K562 (cell line): ENCODE results near the gene PDHB. TPM values are rescaled to one million over a fixed set of nuclear protein-coding genes. Genes with fewer than 3 reads are reported as not detected.

Source experiments
- CEBPG ChIP-seq, 3 experiments: fragments of 200-800 bp in 1 of 3; sonication (Bioruptor generic) in 1 of 3; sonication (generic) in 1 of 3; formaldehyde crosslinking in 1 of 3; IDR thresholded peaks in 2 of 3; conservative IDR thresholded peaks in 1 of 3; 2 replicates each; pipeline versions ENCODE4 v1.6.1 to v1.8.0; 2016 to 2022; ENCODE audit warnings: missing compliant biosample characterization in 2 of 3, missing genetic modification characterization in 2 of 3, mild to moderate bottlenecking in 1 of 3, missing genetic modification reagents in 1 of 3
- GATA2 ChIP-seq: sonication (generic); formaldehyde crosslinking; IDR thresholded peaks from 2 replicates; pipeline ENCODE4 v1.4.0; 2020; ENCODE audit warnings: mild to moderate bottlenecking, missing genetic modification reagents
- HMGN3 ChIP-seq: IDR thresholded peaks from 2 replicates; pipeline ENCODE4 v1.6.1; 2011; ENCODE audit warnings: borderline replicate concordance, low read depth, mild to moderate bottlenecking, mixed read lengths, low read length; ENCODE audit not compliant: insufficient read length; ENCODE audit errors: extremely low read depth
- NFRKB ChIP-seq: fragments of 450-650 bp; IDR thresholded peaks from 2 replicates; pipeline ENCODE4 v1.6.1; 2016; ENCODE audit warnings: low read depth
- ZFX ChIP-seq: sonication (generic); formaldehyde crosslinking; IDR thresholded peaks from 2 replicates; pipeline ENCODE4 v1.8.0; 2022; ENCODE audit warnings: mild to moderate bottlenecking, missing genetic modification reagents, moderate library complexity
- ZNF134 ChIP-seq: fragments of 250-450 bp; sonication (Bioruptor Pico); conservative IDR thresholded peaks from 2 replicates; pipeline ENCODE4 v1.4.0; 2020
- polyA plus RNA-seq, 8 experiments: library from polyadenylated mRNA; depleted of rRNA in 4 of 8; stranded (reverse) in 5 of 8; unstranded in 3 of 8; fragments of >200 nt; fragmentation: Nextera tagmentation in 2 of 8; fragmentation: Illumina TruSeq in 1 of 8; extraction: Ambion mirVana in 2 of 8; extraction: Trizol in 1 of 8; gene quantifications; 2 replicates each; pipeline versions ENCODE4 v1.2.1 to v1.2.3, GENCODE V29; 2011 to 2014; ENCODE audit warnings: inconsistent platforms in 1 of 8, missing spikeins in 1 of 8
- total RNA-seq, 7 experiments: library from RNA; depleted of rRNA in 6 of 7; stranded (reverse); fragments of >200 nt in 6 of 7; fragmentation: Illumina TruSeq in 2 of 7; extraction: Trizol in 2 of 7; gene quantifications; 2 replicates each; pipeline versions ENCODE4 v1.2.1 to v1.2.3, GENCODE V29; 2011 to 2021; ENCODE audit warnings: low replicate concordance in 1 of 7
- TF ChIP-seq, protein P1 (sequence below): sonication (generic); formaldehyde crosslinking; IDR thresholded peaks from 2 replicates; pipeline ENCODE4 v1.9.0; 2022; ENCODE audit warnings: mild to moderate bottlenecking, missing genetic modification reagents
- TF ChIP-seq, protein P2 (sequence below): sonication (generic); formaldehyde crosslinking; IDR thresholded peaks from 2 replicates; pipeline ENCODE4 v1.4.0; 2020; ENCODE audit warnings: mild to moderate bottlenecking, missing genetic modification reagents

PDHB gene
- total and polyA plus RNA-seq, 9 of the 15 experiments (the other 6 are each of a cell fraction or from before 2014, with no cell fraction given) = 51.2 to 178 (median 85.2) TPM

DNA sequence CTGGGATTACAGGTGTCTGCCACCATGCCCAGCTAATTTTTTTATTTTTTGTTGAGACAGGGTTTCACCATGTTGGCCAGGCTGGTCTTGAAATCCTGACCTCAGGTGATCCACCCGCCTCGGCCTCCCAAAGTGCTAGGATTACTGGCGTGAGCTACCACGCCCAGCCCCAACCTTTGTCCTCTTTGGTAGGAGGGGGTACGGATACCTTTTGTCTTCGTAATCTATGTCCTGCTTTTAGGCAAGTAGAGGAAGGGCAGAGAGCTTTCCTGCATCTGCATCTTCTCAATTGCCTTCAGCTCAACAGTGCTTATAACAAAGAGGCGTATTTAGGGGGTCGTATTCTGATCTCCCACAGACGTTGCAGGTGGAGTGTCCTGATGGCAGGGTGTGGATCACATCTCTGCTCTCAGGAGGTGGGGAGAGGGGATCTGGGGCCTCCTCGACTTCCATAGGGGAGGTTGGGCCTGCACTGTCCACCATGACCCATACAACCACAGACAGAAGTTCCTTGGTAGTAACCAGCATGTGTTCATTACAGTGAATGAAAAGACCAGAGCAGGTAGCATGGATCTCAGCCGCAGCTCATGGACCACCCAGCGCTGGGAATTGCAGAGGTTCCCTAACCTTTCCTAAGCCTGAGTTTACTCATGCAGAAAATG lies 36.9 kb upstream of the PDHB start (continued):
- TF ChIP-seq CEBPG (CRISPR knock-in tag; IDR thresholded peaks at IDR 0.05) (no peak), CEBPG (tag; conservative IDR thresholded peaks at IDR 0.05 in 1 of 2, IDR thresholded peaks at IDR 0.05 in 1 of 2) (no peak), ZNF134 (CRISPR knock-in tag) (no peak), ZFX (CRISPR knock-in tag) (no peak), NFRKB (no peak), HMGN3 (no peak), GATA2 (CRISPR knock-in tag) (no peak)
- TF ChIP-seq, protein P1, sequence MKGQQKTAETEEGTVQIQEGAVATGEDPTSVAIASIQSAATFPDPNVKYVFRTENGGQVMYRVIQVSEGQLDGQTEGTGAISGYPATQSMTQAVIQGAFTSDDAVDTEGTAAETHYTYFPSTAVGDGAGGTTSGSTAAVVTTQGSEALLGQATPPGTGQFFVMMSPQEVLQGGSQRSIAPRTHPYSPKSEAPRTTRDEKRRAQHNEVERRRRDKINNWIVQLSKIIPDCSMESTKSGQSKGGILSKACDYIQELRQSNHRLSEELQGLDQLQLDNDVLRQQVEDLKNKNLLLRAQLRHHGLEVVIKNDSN = no peak
- TF ChIP-seq, protein P2, sequence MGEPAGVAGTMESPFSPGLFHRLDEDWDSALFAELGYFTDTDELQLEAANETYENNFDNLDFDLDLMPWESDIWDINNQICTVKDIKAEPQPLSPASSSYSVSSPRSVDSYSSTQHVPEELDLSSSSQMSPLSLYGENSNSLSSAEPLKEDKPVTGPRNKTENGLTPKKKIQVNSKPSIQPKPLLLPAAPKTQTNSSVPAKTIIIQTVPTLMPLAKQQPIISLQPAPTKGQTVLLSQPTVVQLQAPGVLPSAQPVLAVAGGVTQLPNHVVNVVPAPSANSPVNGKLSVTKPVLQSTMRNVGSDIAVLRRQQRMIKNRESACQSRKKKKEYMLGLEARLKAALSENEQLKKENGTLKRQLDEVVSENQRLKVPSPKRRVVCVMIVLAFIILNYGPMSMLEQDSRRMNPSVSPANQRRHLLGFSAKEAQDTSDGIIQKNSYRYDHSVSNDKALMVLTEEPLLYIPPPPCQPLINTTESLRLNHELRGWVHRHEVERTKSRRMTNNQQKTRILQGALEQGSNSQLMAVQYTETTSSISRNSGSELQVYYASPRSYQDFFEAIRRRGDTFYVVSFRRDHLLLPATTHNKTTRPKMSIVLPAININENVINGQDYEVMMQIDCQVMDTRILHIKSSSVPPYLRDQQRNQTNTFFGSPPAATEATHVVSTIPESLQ (CRISPR knock-in tag) = no peak
